DMS153 treated with DMSO at 0.1 percent for 48 hours (cell line): ENCODE measurements around the gene IGF1R.

ENCODE experiments used
- DNase-seq: peaks from one replicate; lab custom pipeline; 2025; ENCODE audit not compliant: unreplicated experiment; lab: John Stamatoyannopoulos, UW

The IGF1R gene

DNA sequence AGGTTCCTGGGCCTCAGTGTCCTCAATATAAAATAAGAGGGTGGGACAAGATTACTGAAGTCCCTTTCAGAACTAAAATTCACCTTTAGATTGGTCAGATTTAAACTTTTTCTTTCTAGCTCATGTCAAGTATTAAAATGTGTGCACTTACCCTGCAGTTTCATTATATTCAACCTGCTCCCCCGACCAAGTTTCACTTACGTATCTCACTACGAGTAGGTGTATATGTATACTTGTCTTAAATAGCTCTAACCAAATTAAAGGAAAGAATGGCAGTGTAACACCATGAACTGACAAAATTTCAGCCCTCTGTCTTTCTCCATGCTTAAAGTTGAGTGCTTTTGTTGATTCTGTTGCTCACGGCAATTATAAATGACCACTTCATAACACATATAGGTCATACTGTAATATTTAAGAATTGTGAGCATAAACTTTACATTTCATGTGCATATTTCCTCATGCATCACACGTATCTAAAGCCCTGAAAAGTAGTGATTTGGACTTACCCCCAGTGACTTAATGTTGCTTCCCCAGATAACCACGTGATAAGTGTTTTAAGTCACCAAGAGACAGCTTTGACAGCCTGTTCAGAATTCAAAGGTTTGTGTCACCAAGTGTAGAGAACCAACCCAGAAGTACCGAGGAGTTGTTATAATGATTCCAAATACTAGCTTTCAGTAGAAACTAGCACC lies 289.2 kb downstream of the IGF1R start:
- DNase-seq: no peak

DNA sequence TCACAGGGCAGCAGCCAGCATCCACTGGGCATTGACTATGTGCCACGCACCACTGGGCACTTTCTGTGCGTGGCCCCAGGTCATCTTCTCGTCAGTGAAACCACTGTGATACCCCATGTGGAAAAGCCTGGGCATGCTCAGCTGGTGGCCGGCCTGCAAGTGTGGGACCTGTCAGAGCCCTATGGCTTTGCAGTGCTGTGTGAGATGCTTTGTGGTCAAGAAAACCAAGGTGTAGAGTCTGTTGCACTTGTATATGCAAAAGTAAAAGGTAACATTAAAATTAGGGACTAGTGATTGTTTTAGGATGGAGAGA lies 289.7 kb downstream of the IGF1R start:
- DNase-seq: no peak

DNA sequence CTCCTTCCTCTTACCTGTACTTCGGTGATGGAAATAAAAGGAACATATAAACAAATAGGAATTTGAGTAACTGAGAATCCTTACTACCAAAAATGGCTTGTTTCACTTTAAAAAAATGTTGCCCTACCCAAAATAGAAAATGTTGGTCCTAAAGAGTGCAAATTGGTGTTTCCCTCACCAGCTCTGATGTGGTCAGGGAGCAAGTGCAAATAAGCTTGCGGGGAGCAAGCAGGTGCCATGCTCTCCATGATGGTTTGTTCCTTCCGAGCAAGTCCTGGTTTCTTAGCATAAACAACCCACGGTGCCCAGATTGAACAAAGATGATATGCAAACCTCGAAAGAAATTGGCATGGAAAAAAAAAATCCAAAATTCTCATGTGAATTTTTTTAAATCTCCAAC lies 290.5 kb downstream of the IGF1R start:
- no peak for DNase-seq

DNA sequence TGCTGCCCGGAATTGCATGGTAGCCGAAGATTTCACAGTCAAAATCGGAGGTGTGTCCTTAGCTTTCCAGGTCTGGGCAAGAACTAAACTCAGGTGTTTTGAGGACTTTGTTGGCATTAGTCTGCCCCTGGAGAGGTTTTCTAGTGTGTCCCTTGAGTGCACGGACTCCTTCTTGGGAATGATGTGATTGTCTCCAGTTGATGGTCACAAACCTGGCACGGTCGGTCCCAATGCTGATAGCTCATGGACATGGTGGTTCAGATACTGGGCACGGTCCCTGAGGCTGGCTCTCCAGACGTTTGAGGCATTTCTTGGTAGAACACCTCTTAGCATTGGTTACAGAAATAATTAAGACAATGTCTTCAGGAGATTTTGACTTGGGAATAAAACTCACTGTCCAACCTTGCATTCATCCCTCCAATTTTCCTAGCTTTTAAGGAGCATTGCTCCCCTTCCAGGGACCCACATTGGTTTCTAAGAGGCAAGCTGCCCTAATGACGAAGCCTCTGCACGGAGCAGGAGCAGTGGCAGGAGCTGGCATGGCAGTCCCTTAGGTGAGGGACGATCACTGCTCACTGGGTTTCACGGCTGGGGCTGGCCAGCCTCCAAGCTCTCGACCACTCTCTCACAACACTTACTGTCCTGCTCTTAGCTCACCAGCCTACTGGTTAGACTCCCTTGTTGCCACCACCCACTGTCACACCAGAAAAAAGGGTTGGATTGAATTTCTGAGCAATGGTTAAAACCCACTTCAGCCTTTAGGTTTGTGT lies 291.2 kb downstream of the IGF1R start:
- no peak for DNase-seq

DNA sequence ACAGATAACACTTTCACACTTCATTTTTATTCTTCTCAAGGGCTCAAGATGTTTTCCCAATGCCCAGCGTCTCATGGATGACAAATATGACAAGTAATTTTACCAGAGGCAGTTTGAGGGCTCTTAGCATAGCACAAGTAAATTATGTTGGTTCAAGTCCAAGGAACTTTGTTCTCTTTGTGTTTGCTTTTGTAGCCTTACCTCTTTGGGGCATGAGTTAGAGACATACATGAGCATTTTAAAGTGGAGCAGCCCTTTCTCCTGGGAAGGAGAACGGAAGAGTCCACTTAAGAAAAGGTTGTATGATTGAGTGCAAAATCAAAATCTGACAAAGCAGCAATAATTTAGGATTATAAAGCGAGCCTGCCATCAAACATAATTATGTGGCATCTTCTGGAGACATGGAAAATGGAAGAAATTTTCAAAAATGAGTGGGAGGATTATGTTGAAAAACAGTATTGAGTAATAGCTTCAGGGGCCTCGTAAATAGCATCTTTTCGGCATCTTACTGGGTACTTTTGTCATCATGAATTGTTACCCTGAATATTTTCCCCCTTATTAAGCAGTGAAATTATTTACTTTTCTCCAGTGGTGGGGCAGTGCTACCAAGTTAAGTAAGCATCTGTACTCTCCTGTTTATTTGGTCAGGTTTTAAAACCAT lies 293.4 kb downstream of the IGF1R start:
- no peak for DNase-seq

DNA sequence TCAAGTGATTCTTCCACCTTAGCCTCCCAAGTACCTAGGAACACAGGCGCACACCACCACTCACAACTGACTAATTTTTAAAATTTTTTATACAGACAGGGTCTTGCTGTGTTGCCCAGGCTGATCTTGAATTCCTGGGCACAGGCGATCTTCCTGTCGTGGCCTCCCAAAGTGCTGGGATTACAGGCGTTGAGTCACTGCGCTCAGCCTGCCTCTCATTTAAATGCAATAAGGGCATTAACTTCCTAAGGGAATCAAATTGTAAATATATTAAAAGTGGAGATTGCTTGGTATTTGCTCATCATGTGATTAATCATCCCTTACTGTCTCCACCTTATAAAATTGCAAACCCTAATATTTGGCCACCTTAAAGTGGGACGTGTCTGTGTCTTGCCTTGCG lies 294.1 kb downstream of the IGF1R start:
- no peak for DNase-seq

DNA sequence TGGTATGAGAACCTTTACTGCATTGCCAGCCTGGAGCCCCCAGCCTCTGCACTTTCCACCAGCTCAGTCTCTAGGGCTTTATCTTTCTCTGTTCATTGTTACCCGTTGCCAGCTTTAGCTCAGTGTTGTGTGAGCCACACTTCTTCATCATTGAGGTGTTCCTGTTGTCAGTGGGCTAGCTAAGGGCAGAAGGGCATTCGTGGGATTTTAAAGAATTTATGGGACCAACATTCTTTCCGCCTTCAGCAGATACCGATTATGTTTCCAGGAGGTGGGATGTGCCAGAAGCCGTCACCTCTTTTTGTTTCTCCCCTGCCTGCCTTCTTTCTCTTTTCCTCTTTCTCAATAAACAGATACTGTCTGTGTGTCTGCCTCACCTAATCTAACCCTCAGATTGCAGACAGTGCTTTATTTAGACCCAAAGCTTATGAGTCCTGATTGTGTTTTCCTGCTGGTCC lies 294.7 kb downstream of the IGF1R start:
- no peak for DNase-seq

DNA sequence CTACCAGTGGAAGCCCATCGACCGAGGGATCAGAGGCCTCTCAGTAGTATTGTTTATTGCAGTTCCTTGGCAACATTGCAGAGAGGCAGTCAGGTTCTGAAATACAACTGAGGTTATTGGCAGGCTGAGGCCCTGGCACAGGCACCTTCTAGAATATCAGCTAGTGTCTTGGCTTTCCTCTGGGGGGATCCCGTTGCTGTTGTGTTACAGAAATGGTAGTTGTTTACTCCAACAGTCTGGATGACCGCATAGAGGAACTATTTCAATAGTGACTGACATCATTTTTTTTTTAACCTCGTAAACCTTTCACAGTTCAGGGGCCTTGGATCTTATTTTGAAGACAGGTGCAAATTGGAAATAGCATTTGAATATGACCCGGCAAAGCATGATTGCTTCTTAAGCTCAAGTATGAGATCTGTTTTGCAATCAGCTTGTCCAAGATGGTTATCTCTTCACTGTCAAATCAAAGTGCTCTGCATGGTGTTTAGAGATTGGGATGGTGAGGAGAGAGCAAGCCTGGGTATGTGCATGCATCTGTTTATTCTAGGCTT lies 295.3 kb downstream of the IGF1R start:
- DNase-seq: no peak

DNA sequence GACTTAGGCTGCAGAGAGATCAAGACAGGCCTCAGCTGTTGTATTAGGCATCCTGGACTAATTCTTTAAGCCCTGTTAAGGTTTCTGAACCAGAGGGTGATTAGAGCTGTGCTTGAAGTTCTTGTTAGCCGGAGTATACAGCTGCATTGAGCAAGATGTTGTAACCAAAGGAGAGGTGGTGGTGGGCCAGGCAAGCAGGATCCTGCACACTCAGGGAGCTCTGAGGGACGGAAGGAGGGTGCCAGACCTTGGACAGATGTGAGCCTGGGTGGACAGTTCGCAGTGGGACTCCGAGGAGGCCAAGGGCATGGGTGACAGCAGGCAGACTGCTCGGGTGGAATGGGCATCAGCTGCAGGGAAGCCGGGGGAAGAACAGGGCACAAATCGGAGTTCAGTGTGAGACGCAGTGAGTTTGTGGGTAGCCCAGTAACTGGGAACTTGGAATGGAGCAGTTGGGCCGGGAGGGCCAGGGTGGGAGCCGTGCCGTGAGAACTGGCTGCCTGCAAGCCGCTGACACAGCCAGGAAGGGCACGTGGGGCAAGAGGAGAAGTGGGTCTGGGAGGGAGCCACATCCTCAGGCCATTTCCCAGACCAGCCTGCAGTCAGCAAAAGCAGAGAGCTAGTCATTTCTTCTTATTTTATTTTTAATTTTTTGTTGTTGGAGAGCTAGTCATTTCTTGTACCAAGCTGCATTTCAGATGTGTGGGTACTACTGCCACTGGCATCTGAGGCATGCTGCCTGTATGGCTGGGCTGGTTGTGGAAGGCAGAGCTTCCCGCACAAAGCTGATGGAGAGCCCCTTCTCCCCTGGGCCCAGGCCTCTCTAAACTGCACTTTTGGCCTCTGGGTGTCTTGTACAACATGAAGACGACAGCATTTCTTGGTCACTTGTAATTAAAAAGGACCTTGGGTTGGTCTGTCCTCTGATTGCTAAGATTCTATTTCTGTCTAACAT lies 298.2 kb downstream of the IGF1R start:
- DNase-seq: no peak

DNA sequence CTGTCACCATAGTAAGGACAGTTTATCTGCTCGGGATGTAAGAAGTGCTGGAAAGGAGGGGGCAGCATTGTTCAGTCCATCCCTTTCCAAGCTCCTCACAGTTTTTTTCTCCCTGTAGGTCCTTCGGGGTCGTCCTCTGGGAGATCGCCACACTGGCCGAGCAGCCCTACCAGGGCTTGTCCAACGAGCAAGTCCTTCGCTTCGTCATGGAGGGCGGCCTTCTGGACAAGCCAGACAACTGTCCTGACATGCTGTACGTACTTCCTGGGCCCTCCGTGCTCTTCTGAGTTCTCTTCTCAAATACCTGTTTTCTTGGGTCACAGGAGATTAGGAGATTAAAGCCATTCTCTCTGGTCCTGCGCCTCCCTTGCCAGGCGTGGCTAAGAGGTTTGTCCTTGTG lies 300.1 kb downstream of the IGF1R start:
- DNase-seq: no peak

DNA sequence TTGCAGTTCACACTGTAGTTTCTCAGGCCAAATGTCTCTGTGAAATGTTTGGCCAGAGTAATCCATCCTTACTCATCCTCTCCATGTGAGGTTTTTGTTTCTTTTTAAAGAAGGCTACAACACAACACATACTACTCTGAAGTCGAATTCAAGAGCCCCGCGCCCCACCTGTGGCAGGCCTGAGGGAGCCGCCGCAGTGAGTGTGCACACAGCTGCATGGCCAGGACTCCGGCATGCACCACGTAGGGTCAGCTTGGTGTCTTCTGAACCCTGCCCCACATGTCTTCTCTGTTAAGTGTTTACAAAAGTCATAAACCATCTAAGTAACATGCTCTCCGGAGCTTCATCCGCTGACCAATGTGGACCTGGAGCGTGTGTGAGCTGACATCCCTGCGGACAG lies 300.6 kb downstream of the IGF1R start:
- no peak for DNase-seq

DNA sequence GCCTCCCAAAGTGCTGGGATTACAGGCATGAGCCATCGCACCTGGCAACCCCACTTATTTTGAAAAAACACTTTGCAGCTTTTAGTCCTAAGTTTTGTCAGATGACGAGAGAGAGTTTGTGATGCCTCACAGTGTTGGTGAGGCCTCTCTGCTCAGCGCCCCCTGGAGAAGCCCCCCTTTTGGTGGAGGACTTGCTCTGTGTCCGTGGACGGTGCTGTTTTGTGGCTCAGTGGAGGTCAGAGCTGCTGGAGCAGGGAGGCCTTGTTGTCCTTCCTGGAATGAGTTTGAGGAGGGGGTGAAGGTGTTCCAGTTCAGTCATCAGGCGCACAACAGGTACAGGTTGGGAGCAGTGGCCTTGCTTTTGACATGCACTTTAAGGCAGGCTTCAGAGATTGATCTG lies 301.3 kb downstream of the IGF1R start:
- DNase-seq: no peak

DNA sequence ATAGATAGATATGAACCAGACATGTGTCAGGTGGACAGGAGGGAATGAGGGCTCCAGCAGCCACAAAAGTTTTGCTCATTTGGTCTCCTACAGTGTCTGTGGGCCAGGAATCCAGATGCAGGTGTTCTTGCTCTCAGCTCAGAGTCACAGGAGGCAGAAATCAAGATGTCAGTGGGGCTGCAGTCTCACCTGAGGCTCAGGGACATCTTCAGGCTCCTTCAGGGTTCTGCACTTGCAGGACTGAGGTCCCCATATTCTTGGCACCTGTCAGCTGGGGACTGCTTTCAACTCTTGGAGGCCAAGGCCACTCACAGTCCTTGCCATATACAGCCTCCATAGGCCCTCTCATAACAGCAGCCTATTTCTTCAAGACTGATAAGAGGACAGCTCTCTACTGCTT lies 301.9 kb downstream of the IGF1R start:
- DNase-seq: no peak

DNA sequence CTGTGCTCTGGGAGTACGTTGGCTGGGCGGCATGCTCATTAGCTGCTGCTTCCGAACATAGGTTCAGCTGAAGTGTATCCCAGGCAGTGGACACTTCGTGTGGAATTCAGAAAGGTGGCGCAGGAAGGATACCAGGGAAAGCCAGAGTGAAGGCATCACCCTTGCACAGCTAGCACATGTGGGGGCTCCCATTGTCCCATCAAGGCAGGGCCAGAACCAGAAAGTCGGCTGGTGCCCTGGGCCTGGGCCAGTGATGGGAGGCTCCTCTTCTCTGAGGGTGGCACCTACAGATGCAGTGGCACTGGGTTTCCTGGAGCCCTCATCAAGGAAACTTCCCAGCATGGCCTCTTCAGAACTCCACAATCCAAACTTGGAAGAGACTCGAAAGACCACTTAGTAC lies 302.7 kb downstream of the IGF1R start:
- no peak for DNase-seq

DNA sequence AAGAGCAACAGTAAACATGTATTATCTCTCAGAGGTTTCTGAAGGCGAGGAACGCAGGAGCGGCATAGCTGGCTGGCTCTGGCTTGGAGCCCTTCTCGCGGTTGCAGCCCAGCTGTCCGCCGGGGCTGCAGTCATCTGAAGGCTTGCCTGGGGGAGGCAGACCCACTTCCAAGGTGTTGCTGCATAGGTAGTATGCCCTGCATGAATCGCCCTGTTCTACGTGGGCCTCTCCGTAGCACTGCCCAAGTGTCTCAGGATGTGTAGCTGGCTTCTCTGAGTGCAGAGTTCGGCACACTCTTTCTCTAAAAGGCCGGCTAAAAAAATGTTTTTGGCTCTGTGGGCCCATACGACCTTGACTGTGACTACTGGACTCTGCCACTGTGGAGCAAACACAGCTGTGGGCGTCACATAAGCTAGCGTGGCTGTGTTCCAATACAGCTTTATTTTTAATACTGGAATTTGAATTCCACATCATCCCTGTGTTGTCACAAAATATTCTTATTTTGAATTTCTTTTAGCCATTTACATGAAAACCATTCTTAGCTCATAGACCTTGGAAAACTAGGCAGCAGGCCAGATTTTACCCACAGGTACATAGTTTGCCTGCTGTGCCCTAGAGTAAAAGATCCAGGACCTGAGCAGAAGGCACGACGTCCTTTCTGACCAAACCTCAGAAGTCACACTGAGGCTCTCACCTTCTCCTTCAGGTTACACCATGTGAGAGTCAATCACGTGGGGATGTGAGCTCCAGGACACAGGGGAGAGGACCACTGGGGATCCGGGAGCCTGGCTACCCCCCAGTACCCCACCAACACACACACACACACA lies 303.4 kb downstream of the IGF1R start:
- DNase-seq: no peak

DNA sequence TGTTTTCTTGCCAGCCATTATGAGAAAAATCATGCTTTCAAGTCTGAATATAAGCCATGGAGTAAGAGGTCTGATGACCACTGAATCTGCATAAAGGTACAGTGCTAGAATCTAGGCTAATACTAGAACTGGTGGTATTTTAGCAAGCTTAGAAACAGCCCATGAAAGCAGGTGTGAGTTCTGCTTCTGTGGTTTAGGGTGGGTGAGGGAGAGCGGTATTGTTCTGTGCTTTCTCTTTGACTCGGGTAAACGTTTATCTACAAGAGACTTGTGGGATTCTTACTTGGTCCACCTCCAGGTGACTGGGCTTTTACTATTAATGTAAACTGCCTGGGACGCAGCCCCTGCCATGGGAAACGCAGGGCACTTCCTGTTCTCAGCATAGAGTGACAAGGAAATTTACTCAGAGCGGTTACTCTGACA lies 304.1 kb downstream of the IGF1R start:
- no peak for DNase-seq

DNA sequence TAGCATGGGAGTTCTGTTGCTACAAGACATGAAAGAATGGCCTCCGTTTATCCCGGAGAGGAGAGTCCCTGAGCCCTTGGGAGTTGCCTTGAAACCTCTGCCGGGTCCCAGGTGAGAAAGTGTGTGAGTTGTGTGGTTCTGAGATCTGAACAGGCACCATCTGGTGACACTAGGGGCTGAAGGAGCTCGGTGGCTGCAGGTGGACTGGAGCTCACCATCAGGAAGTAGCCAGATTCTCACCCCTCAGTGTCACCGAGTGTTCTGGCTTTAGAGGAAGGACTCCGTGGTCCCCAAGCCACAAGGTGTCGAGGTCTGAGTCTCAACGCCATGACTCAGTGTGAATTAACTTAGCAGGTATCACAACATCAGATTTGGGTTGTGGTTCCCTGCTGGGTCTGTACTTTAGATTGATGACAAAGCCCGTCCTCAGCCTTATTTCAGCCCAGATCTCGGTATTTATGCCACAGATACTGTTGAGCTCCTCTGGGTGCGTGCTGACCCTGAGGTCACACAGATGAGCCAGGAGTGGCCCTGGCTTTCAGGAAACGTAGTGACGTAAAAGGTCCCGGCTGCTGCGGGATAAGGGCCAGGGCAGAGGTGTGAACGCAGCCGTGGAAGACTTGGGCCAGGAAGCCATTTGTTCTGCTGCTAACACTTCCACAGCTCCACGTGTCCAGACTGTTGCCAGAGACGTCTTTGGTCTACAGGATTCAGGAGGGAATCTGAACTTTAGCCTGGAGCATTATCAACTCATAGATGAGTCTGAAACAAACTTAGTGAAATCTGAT lies 304.9 kb downstream of the IGF1R start:
- DNase-seq: no peak

DNA sequence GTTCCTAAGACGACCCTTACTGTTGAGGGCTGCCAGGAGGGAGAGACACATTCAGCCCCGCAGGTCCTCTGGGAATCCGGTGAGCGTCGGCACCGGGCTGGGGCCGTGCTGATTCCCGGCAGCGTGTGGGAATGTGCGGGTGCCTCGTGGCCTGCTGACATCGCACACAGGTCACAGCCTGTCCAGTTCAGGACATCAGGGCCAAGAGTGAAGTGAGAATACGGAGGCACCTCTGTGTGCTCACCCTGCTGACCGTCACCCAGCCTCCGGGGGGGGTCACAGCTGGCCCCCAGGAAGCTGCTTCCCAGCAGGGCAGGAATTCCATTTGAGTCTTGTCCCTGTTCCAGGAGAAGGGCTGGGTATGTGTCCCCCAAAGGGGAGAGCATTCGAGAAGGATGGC lies 305.6 kb downstream of the IGF1R start:
- no peak for DNase-seq

DNA sequence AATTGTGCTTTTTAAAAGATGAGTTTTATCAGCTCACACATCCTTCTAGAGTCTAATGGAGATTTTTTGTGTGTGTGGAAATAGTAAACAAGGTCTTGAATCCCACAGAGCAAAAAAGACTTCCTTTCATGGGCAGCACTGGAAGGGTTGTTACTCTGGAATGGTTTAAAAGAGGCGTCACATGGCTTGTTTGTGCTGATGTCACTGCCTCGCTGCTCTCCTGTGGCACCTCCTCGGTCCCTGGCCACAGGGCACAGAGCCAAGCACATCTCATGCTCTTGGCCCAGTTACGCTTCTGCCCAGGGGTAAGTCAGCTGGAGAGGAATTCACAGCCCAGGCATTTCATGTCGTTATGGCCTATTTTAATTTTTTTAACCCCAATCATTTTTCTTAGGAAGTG lies 306.1 kb downstream of the IGF1R start:
- DNase-seq: no peak
